Hypothalamus (tissue), 51 donors: Measurements from ENCODE around the gene RGR.

Experiments used
- DNase-seq, 51 donors: peaks; one replicate each; lab custom pipeline; 2025; lab: John Stamatoyannopoulos, UW

The RGR gene, protein sequence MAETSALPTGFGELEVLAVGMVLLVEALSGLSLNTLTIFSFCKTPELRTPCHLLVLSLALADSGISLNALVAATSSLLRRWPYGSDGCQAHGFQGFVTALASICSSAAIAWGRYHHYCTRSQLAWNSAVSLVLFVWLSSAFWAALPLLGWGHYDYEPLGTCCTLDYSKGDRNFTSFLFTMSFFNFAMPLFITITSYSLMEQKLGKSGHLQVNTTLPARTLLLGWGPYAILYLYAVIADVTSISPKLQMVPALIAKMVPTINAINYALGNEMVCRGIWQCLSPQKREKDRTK

DNA sequence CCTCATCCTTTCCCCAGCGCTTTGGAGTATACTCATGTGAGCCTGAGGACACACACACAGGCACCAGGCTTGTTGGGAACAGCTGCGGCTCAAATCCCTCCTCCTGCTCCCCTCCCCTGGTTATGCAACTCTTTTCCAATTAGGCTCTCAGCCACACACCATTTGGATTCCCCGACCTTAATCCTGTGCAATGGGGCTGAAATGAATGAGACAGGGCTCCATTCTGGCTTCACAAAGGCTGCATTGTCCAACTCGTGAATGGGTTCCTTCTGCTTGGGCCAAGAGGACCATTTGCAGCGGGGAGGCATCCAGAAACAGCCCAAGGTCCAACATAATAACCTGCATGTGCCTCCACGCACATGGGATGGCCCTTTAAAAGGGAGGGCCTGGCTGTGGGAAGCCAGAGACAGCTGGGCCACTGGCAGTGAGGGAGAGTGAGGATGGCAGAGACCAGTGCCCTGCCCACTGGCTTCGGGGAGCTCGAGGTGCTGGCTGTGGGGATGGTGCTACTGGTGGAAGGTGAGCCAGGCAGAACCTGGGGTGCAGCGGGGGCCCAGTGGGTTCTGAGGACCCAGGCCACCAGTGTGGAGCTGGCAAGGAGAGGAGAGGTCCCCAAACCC is at the start of gene RGR:
Gene RGR (plus strand): TSS at position 403 of the 620 bp plus-strand sequence. CDS start 38 bp downstream, at position 441.
- DNase-seq = peak; percentile 23 to 98 (median 85)

DNA sequence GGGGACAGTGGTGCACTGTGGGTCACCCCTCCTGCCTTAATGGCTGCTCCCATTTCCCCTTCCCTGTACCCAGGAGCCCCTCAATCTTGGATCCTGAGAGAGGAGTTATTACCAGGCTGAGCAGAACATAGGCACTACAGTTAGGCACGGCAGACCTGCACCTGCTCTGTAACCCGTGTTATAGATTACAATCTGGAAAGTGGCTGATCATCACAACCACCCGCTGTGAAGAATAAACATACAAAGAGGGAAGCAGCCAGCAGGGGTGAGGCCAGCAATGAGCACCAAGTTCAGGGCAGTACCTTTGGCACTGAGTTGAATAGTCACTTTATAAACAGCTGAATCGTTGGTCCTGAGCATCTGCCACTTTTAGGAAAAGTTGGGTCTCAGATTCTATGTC is 48.8 kb upstream of the RGR start:
- DNase-seq = no peak

DNA sequence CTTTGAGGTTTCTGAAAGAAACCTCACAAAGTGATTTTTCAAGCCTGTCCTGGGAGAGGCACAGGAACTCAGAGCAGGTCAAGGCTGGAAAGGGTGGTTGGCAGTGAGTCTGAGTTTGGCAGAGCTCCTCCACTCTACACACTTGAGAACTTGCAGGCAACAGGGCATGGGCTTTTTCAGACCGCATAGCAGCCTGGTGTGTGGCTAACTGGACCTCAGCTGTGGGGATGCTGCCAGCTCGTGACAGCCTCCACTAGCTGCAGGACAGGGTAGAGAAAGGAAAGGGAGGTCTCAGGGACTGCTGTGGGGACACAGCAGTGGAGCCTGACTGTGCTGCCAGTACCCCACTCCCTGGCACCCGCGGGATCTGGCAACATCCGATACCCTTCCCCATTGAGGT is 47.9 kb upstream of the RGR start:
- peak in 13 of 51 donors; percentile 1 to 47 (median 28) for DNase-seq

DNA sequence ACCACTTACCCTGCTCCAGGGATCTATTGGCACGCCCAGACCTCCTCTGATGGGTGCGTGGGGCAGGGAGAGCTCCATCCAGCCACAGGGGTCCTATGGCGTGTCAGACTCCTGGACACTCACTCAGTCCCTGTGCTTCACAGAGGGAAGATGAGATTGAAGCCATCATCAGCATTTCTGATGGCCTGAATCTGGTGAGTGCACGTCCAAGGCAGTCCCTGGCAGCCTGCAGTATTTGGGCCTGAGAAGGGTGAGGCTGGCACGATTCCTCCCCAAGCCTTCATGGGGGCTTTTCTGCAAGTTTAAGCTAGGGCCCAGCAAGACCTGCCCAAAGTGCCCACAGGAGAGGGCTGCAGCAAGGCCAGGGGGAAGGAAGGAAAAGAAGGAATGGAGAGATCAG is 47.2 kb upstream of the RGR start:
- no peak for DNase-seq

DNA sequence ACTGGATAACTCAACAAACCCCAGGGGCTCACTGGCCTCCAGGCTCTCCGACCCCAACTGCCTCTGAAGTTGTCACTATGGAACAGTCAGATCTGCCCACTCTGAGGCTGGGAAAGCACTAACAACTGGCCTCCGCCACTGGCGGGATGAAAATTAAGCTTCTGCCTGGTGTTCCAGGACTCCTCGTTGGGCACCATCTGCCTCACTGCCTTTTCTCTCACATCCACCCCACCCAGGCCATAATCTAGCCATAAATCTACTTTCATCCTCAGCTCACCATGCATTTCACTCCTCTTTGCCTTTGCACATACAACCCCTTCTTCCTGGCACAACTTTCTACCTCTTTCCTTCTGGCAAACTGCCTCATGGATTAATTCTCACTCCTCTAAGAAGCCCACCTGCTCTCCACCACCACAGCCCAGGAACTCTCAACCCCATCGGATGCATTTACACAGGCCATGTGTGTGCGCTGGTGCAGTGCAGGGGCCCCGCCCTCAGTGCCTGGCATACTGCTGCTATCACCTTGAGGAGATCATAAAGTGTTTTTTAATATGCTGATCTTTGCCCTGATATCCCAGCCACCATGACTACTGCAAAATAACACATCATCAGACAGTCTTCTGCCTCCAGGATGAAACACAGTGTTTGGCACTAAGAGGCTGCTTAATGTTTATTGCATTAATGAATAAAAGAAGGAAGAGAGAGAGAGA is 46.5 kb upstream of the RGR start:
- no peak for DNase-seq

DNA sequence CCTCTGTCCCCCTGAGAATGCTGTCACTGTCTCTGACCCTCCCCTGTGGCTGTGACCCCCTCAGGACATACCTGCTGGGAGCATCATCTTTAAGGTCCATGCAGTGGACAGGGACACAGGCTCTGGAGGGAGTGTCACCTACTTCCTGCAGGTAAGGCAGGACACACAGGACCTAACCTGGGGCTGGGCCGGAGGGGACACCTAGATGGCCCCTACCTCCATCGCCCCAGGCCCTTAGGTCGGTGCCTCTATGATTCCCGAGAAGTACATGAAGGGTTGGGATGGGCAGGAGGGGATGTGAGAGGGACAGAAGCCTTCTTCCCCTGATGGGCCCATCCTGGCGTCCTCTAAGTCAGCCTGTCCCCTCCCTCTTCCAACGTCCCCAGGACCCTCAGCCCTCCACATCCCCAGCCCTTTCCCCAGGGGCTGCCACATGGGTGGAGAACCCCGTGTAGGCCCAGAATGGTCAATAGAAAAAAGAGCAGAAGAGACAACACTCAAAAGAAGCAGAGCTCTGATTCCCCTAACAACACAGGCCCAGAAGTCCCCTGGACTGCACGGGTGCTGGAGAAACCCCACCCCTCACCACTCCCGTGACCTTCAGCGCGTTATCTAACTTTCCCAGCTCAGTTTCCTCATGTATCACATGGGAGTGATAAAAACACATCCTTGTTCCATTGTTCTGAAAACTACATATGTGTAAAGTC is 44.2 kb upstream of the RGR start:
- DNase-seq = no peak

DNA sequence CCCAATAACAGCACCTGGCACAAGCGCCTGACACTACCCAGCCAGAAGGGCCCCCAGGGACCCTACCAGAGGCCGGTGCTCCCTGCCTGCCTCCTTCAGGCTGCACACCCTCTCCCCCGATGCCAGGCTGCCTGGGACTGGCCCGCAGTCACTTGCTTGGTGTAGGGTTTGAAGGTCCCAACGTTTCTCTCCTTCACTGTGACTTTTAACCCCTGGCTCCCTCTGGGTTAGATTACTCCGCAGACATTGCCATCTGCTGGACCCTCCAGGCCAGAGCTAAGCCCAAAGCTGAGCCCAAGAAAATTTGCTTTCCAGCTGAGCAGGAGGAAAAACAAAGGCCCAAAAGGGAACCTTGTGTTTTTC is 43.6 kb upstream of the RGR start:
- no peak for DNase-seq

- DNase-seq = no peak
Observed at GRCh38 chr10:84201682-84202081, 43.2 kb upstream of the RGR start.

- DNase-seq = no peak
Observed at GRCh38 chr10:84202349-84202748, 42.5 kb upstream of the RGR start.

DNA sequence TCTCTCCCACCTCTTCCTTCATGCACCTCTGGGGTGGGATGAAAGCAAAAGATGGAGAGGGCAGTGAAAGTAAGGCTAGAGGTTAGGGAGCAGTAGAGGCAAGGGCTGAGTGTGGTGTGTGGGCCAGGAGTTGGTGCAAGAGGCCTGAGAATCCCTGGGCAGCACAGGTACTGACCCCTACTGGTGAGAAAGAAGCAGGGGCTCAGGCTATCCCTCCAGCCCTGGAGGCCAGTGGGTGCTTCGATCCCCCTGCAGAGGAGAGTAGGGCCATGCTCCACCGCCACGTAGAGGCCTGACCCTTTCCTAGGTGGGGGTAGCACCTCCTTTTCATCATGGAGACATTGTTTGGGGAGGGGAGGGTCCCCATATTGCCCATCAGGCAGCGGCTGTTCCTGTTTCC is 40.7 kb upstream of the RGR start:
- DNase-seq = no peak

DNA sequence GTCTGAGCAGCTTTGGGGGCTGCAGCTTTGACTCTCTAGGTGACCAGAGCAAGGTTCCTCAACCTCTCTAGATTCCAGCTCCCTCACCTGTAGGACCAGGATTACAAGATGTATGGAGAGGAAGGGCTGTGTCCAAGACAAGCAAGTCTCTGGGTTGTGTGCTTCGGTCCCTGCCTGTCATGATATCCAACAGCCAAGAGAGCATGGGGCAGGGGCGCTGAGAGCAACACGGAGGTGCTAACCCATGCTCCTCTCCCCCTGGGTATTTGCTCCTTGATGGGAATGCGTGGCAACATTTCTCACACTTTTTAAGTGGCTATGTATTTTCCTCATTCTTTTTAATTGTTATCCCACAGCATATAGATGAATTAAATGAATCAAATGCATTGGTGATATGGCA is 40.2 kb upstream of the RGR start:
- DNase-seq = no peak

DNA sequence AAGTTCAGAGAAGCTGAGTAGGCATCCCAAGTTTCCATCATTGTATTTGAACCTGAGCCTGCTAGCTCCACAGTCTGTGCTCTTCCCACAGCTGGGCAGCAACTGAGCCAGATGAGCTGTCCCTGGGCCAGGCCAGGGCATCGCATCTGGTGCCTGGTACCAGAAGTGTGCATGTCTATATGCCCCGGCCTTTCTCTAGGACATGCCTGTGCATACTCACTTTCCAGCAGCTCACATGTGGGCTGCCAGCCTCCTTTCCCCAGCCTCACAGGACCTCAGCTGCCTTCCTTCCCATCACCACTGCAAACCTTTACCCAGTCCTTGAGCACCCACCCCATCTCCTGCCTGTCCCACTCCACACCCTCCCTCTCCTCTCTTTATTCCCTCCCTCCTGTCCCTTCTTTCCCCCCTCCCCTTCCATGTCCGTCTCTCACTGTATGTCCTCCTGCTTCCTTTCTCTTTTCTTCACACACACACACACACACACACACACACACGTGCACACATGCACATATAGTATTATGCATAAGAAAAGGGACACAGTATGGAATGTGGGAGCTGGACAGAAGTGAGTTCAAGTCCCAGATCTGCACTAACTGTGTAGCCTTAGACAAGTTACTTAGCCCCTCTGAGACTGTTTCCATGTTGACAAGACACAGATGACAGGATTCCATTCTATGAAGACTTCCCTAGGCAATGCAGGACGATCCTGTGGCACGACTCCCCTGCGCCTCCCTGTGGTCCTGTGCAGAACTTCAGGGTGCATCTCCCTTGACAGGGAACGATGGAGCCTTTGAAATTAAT is 39.6 kb upstream of the RGR start:
- DNase-seq = peak in 41 of 51 donors; percentile 5 to 77 (median 34)

- DNase-seq = no peak
Observed at GRCh38 chr10:84205853-84206525, 38.9 kb upstream of the RGR start.

DNA sequence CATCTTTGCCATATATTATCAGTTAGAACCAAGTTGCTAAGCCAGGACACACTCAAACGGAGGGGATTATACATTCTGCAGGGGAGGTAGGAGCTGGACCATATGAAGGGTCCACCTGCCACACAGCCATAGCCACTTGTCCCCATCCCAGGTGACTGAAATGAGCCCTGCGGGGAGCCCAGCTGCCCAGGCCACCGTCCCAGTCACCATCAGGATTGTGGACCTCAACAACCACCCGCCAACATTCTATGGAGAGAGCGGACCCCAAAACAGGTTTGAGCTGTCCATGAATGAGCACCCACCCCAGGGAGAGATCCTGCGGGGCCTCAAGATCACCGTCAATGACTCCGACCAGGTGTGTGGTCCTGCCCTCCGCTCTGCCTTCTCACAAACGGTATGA is 36.8 kb upstream of the RGR start:
- DNase-seq = no peak

DNA sequence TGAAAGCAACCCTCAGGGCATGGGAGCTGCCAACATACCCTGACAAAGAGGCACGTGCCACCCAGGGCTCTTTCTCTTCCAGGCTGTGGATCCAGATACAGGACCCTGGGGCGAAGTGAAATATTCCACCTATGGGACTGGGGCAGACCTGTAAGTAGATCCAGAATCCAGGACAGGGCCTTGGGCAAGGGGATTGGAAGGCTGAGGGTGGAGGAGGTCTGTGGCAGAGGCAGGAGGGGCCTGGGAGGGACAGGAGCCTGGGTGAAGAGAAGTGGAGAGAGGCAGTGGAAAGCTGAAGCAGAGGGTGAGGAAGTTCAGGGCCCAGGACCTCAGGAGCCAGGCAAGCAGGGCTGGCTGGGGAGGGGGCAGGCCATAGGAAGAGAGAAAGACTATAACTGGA is 33.3 kb upstream of the RGR start:
- no peak for DNase-seq

DNA sequence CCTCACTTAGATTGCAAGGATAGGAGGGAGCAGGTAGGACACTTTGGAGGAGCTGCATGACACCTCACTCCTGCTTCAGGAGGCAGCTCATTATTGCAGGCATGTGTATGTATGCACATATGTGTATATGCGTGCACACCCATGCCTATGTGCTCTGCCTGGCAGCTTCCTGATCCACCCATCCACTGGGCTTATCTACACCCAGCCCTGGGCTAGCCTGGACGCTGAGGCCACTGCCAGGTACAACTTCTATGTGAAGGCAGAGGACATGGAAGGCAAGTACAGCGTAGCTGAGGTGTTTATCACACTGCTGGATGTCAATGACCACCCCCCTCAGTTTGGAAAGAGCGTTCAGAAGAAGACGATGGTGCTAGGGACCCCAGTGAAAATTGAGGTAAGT is 32.8 kb upstream of the RGR start:
- DNase-seq = no peak

DNA sequence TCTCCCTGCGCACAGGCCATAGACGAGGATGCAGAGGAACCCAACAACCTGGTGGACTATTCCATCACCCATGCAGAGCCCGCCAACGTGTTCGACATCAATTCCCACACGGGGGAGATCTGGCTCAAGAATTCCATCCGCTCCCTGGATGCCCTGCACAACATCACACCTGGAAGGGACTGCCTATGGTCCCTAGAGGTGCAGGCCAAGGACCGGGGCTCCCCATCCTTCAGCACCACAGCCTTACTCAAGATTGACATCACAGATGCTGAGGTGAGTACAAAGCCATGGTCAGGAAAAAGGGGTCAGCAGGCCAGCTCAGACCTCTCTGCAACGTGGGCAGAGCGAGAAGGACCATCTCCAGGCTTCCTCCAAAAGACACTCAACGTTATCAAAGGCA is 31.8 kb upstream of the RGR start:
- DNase-seq = no peak

DNA sequence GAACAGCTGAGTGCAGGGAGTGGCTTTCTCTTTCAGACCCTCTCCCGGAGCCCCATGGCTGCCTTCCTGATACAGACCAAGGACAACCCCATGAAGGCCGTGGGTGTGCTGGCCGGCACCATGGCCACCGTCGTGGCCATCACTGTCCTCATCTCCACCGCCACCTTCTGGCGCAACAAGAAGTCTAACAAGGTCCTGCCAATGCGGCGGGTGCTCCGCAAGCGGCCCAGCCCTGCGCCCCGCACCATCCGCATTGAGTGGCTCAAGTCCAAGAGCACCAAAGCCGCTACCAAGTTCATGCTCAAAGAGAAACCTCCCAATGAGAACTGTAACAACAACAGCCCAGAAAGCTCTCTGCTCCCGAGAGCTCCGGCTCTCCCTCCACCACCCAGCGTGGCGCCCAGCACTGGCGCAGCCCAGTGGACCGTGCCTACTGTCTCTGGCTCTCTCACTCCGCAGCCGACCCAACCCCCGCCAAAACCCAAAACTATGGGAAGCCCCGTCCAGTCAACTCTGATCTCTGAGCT is 30.7 kb upstream of the RGR start:
- DNase-seq = no peak

GRCh38 chr10:84214612-84215235 is 30.1 kb upstream of the RGR start:
- peak in 13 of 51 donors; percentile 3 to 51 (median 15) for DNase-seq
